Astrocyte of the cerebellum (primary cell): ENCODE measurements around the gene CIITA.

Experiments used
- DNase-seq: peaks from one replicate; pipeline ENCODE4 v3.0.0-alpha.2; 2011; ENCODE audit warnings: low read depth
- H3K4me3 ChIP-seq: 2 replicates; pipeline ENCODE4 v1.5.1; 2011; ENCODE audit warnings: mild to moderate bottlenecking, low read depth, low read length, moderate library complexity
- CTCF ChIP-seq: IDR thresholded peaks from 2 replicates; pipeline ENCODE4 v1.5.1; 2012; ENCODE audit warnings: low read length, low read depth, moderate library complexity, mild to moderate bottlenecking; ENCODE audit errors: missing control alignments
- in situ Hi-C: cut with HindIII; loops from 2 replicates; pipeline ENCODE4 v1.10.0; 2017; ENCODE audit warnings: low sequenced_read_pairs

CIITA gene

GRCh38 chr16:10880594-10881452, 3.8 kb downstream of the CIITA start:
- no peak for TF ChIP-seq CTCF
- no peak overlapping the region for H3K4me3 ChIP-seq
- in situ Hi-C loops = no loop called here
- DNase-seq = no peak

GRCh38 chr16:10881479-10882030, 4.6 kb downstream of the CIITA start:
- no peak for TF ChIP-seq CTCF
- no peak overlapping the region for H3K4me3 ChIP-seq
- no peak for DNase-seq
- in situ Hi-C loops = no loop called here

- no peak overlapping the region for H3K4me3 ChIP-seq
- no peak for TF ChIP-seq CTCF
- DNase-seq = no peak
- in situ Hi-C loops = no loop called here
Measured at GRCh38 chr16:10883004-10883403, 6.0 kb downstream of the CIITA start.

- TF ChIP-seq CTCF = no peak
- no peak overlapping the region for H3K4me3 ChIP-seq
- DNase-seq = no peak
- in situ Hi-C loops = no loop called here
Measured at GRCh38 chr16:10885246-10885645, 8.2 kb downstream of the CIITA start.

GRCh38 chr16:10888320-10888937, 11.4 kb downstream of the CIITA start:
- TF ChIP-seq CTCF = no peak
- DNase-seq = no peak
- no peak overlapping the region for H3K4me3 ChIP-seq
- in situ Hi-C loops = no loop called here

- in situ Hi-C loops = no loop called here
- no peak for DNase-seq
- H3K4me3 ChIP-seq = no peak overlapping the region
- TF ChIP-seq CTCF = no peak
Measured at GRCh38 chr16:10889855-10890254, 12.9 kb downstream of the CIITA start.
